GM23338 (cell line): ENCODE measurements around the gene AAR2. TPM values are rescaled to one million over a fixed set of nuclear protein-coding genes. Genes with fewer than 3 reads are reported as not detected.

Experiments used
- CREB1 ChIP-seq: fragments of 250-450 bp; sonication (Bioruptor Pico); IDR thresholded peaks from 2 replicates; pipeline ENCODE4 v1.5.0; 2020; ENCODE audit warnings: low read depth, mild to moderate bottlenecking, moderate library complexity
- ETS1 ChIP-seq: IDR thresholded peaks from 2 replicates; pipeline ENCODE4 v1.6.1; 2016; ENCODE audit warnings: antibody characterized with exemption
- EZH2phosphoT487 ChIP-seq: fragments of 200-600 bp; sonication (generic); IDR thresholded peaks from one replicate; pipeline ENCODE4 v1.8.1; 2018; ENCODE audit warnings: antibody characterized with exemption; ENCODE audit not compliant: unreplicated experiment
- JUNB ChIP-seq: IDR thresholded peaks from one replicate; pipeline ENCODE4 v1.6.1; 2016; ENCODE audit warnings: antibody characterized with exemption; ENCODE audit not compliant: unreplicated experiment
- NANOG ChIP-seq: IDR thresholded peaks from 2 replicates; pipeline ENCODE4 v1.6.1; 2016; ENCODE audit warnings: antibody characterized with exemption, borderline replicate concordance
- POLR2AphosphoS5 ChIP-seq: IDR thresholded peaks from 2 replicates; pipeline ENCODE4 v1.6.1; 2016; ENCODE audit warnings: antibody characterized with exemption, low read depth
- REST ChIP-seq: IDR thresholded peaks from one replicate; pipeline ENCODE4 v1.6.1; 2018; ENCODE audit warnings: antibody characterized with exemption; ENCODE audit not compliant: unreplicated experiment
- ZNF331 ChIP-seq: fragments of 250-450 bp; sonication (Bioruptor Pico); IDR thresholded peaks from 2 replicates; pipeline ENCODE4 v1.5.0; 2020; ENCODE audit warnings: low read depth, mild to moderate bottlenecking, moderate library complexity
- ZNF462 ChIP-seq: fragments of 250-450 bp; sonication (Bioruptor Pico); IDR thresholded peaks from 2 replicates; pipeline ENCODE4 v1.5.0; 2020; ENCODE audit warnings: mild to moderate bottlenecking, moderate library complexity
- polyA plus RNA-seq: library from polyadenylated mRNA; unstranded; fragments of >200 nt; fragmentation: Nextera tagmentation; extraction: Ambion mirVana; gene quantifications from 2 replicates; pipeline ENCODE4 v1.2.1, GENCODE V29; 2016
- total RNA-seq: library from RNA; depleted of rRNA; stranded (reverse); fragments of >200 nt; shearing (Covaris generic); gene quantifications from 2 replicates; pipeline ENCODE4 v1.2.3, GENCODE V29; 2014

The AAR2 gene
- total and polyA plus RNA-seq, 2 experiments from 2014 or later = 15.8 to 32.6 TPM

- TF ChIP-seq ZNF462 (CRISPR knock-in tag) (no peak), POLR2AphosphoS5 (no peak), EZH2phosphoT487 (no peak), ETS1 (no peak), CREB1 (CRISPR knock-in tag) (no peak), ZNF331 (CRISPR knock-in tag) (no peak), REST (no peak), JUNB (no peak), NANOG (no peak)
These were observed 17.8 kb upstream of the AAR2 start (continued) for GRCh38 chr20:36218380-36219064.
